WI38 (cell line): Measurements from ENCODE around the gene TECPR1.

Source experiments
- H3K4me3 ChIP-seq: 2 replicates; pipeline ENCODE4 v1.5.1; 2011; ENCODE audit warnings: low read depth, mild to moderate bottlenecking, control low read depth, low read length
- TF ChIP-seq, protein P1 (sequence below): IDR thresholded peaks from 2 replicates; pipeline ENCODE4 v1.5.1; 2012; ENCODE audit warnings: low read depth, mild to moderate bottlenecking, control low read depth, low read length

TECPR1 gene

GRCh38 chr7:98231493-98232262 lies 20.4 kb downstream of the TECPR1 start:
- H3K4me3 ChIP-seq: no peak overlapping the region
- TF ChIP-seq, protein P1, sequence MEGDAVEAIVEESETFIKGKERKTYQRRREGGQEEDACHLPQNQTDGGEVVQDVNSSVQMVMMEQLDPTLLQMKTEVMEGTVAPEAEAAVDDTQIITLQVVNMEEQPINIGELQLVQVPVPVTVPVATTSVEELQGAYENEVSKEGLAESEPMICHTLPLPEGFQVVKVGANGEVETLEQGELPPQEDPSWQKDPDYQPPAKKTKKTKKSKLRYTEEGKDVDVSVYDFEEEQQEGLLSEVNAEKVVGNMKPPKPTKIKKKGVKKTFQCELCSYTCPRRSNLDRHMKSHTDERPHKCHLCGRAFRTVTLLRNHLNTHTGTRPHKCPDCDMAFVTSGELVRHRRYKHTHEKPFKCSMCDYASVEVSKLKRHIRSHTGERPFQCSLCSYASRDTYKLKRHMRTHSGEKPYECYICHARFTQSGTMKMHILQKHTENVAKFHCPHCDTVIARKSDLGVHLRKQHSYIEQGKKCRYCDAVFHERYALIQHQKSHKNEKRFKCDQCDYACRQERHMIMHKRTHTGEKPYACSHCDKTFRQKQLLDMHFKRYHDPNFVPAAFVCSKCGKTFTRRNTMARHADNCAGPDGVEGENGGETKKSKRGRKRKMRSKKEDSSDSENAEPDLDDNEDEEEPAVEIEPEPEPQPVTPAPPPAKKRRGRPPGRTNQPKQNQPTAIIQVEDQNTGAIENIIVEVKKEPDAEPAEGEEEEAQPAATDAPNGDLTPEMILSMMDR: no peak

GRCh38 chr7:98230746-98231471 lies 21.1 kb downstream of the TECPR1 start:
- no peak overlapping the region for H3K4me3 ChIP-seq
- TF ChIP-seq, protein P1: no peak

DNA sequence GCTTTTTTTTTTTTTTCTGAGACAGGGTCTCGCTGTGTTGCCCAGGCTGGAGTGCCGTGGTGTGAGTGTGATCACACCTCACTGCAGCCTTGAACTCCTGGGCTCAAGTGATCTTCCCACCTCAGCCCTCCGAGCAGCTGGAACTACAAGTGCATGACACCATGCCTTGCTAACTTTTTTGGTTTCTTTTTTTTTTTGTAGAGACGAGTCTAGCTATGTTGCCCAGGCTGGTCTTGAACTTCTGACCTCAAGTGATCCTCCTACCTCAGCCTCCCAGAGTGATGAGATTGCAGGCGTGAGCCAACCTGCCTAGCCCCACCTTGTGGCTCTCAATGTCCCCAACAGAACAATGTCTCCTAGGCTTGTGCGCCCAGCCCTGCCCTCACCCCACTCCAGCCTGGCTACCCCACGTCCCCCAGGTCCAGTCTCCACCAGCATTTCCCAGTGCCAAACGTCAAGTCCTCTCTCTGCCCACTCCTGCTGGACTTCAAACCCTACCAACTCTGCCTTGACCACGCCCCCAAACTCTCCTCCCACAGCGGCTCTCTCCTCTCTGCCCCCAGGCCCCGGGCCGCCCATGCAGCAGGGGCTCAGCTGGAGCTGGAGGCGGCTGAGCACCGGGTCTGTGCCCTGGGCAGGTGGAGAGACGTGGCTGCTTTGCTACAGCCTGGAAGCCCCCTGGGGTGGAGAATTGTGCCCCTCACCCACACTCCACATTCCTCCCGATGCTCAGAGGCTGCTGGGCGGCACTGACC lies 21.9 kb downstream of the TECPR1 start:
- TF ChIP-seq, protein P1: no peak
- H3K4me3 ChIP-seq: no peak overlapping the region

- TF ChIP-seq, protein P1: no peak
- H3K4me3 ChIP-seq: no peak overlapping the region
These were observed 22.6 kb downstream of the TECPR1 start for GRCh38 chr7:98229441-98229840.

GRCh38 chr7:98228801-98229200 lies 23.2 kb downstream of the TECPR1 start:
- H3K4me3 ChIP-seq: no peak overlapping the region
- TF ChIP-seq, protein P1: no peak

- H3K4me3 ChIP-seq: no peak overlapping the region
- TF ChIP-seq, protein P1: no peak
These were observed 24.1 kb downstream of the TECPR1 start for GRCh38 chr7:98227939-98228338.
